Skin epidermis (tissue), 12 donors: Measurements from ENCODE around the gene CLDN34.

Experiments used
- H3K27ac ChIP-seq, 21 experiments: fragments of 200-600 bp; sonication (generic) in 11 of 21; one replicate each; pipeline ENCODE4 v1.5.0; 2020; ENCODE audit warnings: mild to moderate bottlenecking in 3 of 21, inconsistent platforms in 2 of 21, moderate library complexity in 2 of 21
- H3K4me3 ChIP-seq, 7 experiments: fragments of 200-600 bp; sonication (generic) in 2 of 7; one replicate each; pipeline ENCODE4 v1.5.0; 2020; ENCODE audit warnings: inconsistent platforms in 2 of 7, mild to moderate bottlenecking in 2 of 7, moderate library complexity in 1 of 7

The CLDN34 gene, protein sequence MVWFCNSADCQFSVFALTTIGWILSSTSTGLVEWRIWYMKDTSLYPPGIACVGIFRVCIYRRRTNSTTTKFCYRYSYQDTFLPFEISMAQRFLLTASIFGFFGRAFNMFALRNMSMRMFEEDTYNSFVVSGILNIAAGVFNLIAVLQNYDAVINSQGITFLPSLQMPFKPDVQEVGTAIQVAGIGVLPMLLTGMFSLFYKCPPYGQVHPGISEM

GRCh38 chrX:9966775-9967408, at the start of gene CLDN34:
Gene CLDN34, plus strand, starts transcription at chrX:9967358. Its CDS starts 0 bp downstream, at chrX:9967358.
- H3K4me3 ChIP-seq = no peak within 1 kb of the TSS
- no peak within 1 kb of the TSS for H3K27ac ChIP-seq

- no peak overlapping the region for H3K4me3 ChIP-seq
- H3K27ac ChIP-seq = no peak overlapping the region
Measured at GRCh38 chrX:9917861-9918260, 49.3 kb upstream of the CLDN34 start.

- H3K27ac ChIP-seq = no peak overlapping the region
- no peak overlapping the region for H3K4me3 ChIP-seq
Measured at GRCh38 chrX:9919632-9920172, 47.5 kb upstream of the CLDN34 start.

- no peak overlapping the region for H3K27ac ChIP-seq
- H3K4me3 ChIP-seq = no peak overlapping the region
Measured at GRCh38 chrX:9921407-9921806, 45.8 kb upstream of the CLDN34 start.

GRCh38 chrX:9923357-9923756, 43.8 kb upstream of the CLDN34 start:
- Histone ChIP-seq H3K27ac (no peak overlapping the region), H3K4me3 (no peak overlapping the region)

GRCh38 chrX:9926002-9926401, 41.2 kb upstream of the CLDN34 start:
- Histone ChIP-seq H3K27ac (no peak overlapping the region), H3K4me3 (no peak overlapping the region)

- no peak overlapping the region for H3K27ac ChIP-seq
- H3K4me3 ChIP-seq = no peak overlapping the region
Measured at GRCh38 chrX:9927698-9928482, 39.3 kb upstream of the CLDN34 start.

DNA sequence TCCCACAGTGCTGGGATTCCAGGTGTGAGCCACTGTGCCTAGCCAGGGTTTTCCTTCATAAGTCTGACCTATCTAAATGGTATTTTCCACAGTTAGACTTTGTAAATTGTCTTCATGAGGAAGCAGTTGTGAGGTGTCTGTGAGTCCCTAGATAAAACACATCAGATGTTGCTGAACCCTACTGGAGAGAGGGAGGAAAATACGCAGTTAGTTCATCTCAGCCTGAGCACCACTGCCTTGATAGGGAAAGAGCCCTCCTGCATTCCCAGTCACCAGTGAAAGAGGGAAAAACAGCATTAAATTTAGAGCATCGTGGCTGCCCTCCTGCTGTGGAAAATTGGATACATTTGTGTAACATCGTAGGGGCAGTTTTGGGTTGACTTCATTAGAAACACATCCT, 31.7 kb upstream of the CLDN34 start:
- H3K4me3 ChIP-seq = no peak overlapping the region
- no peak overlapping the region for H3K27ac ChIP-seq

- H3K4me3 ChIP-seq = no peak overlapping the region
- no peak overlapping the region for H3K27ac ChIP-seq
Measured at GRCh38 chrX:9937761-9938160, 29.4 kb upstream of the CLDN34 start.

DNA sequence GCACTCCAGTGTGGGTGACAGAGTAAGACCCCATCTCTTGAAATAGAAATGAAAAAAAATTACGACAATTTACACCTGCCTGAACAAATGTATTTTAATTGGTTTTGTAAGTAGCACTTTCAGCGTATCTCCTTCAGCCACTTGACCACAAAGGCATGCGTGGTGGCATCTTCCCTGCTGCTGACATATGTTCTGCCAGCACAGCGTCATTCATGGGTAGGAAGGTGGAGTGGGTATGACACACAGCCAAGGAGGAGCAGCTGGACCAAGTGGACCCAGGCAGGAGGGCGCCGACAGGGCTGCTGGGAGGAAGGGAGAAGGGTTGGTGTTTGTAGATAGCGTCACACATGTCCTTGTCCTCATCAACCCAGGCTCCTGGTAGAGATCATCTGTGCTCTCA, 28.6 kb upstream of the CLDN34 start:
- H3K4me3 ChIP-seq = no peak overlapping the region

GRCh38 chrX:9940421-9940820, 26.7 kb upstream of the CLDN34 start:
- Histone ChIP-seq H3K4me3 (no peak overlapping the region), H3K27ac (no peak overlapping the region)

More for the DNA sequence above, 28.6 kb upstream of the CLDN34 start:
- H3K27ac ChIP-seq = no peak overlapping the region

DNA sequence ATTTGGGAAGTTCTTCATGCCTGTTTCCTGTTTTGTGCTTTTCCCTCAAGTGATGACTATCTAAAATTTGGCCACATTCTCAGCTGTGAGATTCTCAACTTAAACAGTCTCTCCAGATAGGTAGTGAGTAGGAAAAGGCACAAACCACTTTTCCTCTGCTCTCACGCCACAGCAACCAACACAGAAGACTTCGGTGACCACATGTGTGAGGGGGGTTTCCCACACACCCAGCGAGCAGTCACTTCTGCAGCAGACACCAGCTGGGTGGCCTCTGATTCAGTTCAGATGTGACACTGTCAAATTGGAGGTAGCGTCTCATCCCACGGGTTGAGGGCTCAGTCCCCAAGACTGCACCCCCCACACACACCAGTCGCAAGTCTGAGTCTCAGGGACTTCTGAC, 25.1 kb upstream of the CLDN34 start:
- no peak overlapping the region for H3K27ac ChIP-seq
- H3K4me3 ChIP-seq = no peak overlapping the region

DNA sequence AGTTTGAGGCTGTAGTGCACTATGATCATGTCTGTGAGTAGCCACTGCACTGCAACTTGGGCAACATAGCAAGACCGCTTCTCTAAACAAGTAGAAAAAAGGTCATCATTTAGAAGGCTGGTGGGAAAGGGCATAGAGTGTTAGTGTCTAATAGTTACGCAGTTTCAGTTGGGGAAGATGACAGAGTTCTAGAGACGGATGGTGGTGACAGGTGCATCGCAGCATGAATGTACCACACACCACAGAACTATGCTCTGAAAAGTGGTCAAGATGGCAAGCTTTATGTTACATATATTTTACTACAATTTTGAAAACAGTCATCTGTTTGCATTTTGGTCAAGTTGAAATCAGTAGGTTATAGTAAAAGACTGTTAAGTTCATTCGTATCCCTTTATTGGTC, 23.7 kb upstream of the CLDN34 start:
- H3K27ac ChIP-seq = no peak overlapping the region
- H3K4me3 ChIP-seq = no peak overlapping the region

DNA sequence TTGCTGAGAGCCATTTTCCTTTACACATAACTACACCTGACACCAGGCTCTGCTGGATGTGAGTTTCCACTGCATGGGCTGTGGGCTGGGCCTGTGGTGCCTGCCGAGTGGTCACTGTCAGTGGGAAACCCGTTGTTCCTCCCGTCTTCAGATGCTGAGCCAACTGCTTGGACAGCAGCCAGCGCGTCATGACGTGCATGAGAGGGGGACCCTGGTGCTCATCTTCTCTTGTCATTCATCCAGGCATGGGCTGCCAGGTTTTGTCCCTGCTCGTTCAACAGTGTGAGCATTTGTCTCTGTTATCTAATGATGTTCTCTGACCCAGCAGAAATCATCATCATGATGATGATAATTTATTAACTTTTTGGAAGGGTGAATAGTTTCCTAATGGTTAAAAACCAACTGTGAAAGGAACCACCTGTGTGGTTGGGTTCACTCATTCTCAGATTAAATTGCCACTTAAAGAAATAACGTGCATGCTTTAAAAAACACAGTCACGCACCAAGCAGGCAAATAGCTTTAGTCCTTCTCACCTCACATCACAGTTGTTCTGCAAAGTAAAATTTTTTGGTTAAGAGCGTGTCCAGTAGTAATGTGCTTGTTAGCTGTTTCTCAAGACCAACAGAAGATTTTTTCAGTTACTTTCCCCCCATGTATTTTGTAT, 19.9 kb upstream of the CLDN34 start:
- Histone ChIP-seq H3K27ac (no peak overlapping the region), H3K4me3 (no peak overlapping the region)

GRCh38 chrX:9948406-9948805, 18.8 kb upstream of the CLDN34 start:
- Histone ChIP-seq H3K27ac (no peak overlapping the region), H3K4me3 (no peak overlapping the region)

DNA sequence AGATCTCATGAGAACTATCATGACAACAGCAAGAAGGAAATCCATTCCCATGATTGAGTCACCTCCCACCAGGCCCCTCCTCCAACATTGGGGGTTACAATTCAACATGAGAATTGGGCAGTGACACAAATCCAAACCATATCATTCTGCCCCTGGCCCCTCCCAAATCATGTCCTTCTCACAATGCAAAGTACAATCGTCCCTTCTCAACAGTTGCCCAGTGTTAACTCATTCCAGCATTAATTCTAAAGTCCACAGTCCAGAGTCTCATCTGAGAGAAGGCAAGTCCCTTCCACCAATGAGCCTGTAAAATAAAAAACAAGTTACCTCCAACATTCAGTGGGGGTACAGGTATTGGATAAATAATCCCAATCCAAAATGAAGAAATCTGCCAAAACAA, 14.9 kb upstream of the CLDN34 start:
- Histone ChIP-seq H3K4me3 (no peak overlapping the region), H3K27ac (no peak overlapping the region)

DNA sequence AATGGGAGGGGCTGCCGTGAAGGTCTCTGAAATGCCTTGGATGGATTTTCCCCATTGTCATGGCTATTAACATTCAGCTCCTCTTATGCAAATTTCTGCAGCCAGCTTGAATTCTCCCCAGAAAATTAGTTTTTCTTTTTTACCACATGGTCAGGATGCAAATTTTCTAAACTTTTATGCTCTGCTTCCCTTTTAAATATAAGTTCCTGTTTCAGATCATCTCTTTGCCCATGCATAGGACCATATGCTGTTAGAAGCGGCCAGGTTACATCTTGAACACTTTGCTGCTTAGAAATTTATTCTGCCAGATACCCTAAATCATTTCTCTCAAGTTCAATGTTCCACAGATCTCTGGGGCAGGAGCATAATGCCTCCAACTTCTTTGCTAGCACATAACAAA, 13.8 kb upstream of the CLDN34 start:
- no peak overlapping the region for H3K4me3 ChIP-seq
- H3K27ac ChIP-seq = no peak overlapping the region

GRCh38 chrX:9955506-9955905, 11.7 kb upstream of the CLDN34 start:
- Histone ChIP-seq H3K4me3 (no peak overlapping the region), H3K27ac (no peak overlapping the region)

GRCh38 chrX:9957743-9958142, 9.4 kb upstream of the CLDN34 start:
- H3K27ac ChIP-seq = no peak overlapping the region

DNA sequence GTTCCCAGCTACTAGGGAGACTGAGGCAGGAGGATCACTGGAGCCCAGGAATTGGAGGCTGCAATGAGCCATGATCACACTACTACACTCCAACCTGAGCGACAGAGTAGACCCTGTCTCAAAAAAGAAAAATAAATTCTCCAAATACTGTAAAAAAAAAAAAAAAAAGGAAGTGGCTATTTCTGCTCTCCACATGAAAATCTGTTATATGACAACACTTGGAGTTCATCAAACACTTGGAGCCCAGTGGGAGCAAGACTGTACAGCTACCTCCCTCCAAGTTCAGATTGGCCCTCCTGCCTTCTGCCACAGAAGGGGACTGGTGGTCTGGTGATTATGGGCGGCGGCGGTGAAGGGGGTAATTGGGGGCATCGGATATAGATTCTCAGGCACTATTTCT, 9.0 kb upstream of the CLDN34 start:
- Histone ChIP-seq H3K4me3 (no peak overlapping the region), H3K27ac (no peak overlapping the region)

More at GRCh38 chrX:9957743-9958142, 9.4 kb upstream of the CLDN34 start:
- H3K4me3 ChIP-seq = no peak overlapping the region
